ENCODE data around the gene DIP2B.

Gene DIP2B

DNA sequence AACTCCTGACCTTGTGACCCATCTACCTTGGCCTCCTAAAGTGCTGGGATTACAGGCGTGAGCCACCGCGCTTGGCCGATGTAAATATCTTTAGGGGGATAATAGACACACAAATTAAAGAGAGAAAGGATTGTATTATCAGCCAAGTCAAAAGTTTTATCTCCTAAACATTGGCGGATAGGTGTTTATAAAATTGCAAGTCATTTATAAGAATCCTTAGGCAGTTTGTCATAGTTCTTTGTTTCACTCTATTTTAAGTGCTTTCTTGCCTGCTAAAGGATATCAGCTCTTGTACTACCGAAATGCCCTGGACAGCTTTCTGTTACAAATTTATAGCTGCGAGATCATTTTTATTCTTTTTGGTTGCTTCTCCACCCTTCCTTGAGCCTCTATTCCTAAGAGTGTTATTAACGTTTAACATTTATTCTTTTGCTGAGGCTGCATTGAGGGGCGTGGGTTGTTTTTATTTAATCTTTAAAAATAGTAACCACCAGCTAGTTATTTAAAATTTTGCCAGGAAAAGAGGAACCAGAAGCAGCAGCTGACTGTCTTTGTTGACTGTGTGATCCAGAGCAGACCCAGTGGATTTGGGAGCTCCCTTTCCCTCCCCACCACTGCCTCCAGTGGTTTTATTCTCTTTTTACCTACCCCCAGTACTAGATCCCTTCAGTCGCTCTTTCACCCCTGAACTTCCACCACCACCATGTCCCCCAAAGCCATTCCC lies 106.4 kb downstream of the DIP2B start:
- in situ Hi-C loops (cut with MboI; ENCODE audit: low sequenced_read_pairs): no loop called here

DNA sequence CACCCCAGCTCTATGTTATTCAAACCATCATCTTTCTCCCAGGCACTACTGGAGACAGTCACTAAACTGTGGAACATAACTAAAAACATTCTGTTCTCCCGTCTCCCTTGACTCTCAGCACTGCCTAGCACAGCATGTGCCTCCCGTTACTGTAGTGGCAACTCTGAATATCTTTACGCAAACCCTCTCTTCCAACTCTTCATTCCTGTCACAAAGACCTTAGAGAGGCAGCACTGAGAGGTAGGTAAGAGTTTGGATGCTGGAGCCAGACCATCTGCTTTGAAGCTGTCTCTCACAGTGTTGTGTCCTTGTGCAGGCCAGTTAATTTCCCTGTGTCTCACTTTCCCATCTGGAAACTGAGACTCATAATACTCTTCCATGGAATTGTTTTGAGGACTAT lies 108.1 kb downstream of the DIP2B start:
- in situ Hi-C loops (cut with MboI; ENCODE audit: low sequenced_read_pairs): no loop called here

DNA sequence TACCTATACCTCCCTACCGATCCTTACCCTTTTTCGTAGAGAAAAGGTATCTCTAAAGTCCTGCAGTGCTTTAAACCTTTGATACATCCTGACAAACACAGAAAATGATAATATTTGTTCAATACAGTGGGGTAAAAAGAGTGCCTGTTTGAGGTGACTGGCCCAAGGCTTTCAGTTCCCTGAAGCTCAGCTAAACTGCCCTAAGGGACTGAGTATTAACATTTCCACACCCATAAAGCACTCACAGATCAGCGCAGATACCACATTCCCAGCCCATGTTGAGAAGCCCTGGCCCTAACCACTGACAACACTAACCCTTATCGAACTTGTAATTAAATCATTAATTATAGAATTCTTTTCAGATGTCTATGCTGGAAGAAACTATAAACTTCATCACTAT lies 108.7 kb downstream of the DIP2B start:
- in situ Hi-C loops (cut with MboI; ENCODE audit: low sequenced_read_pairs): no loop called here

DNA sequence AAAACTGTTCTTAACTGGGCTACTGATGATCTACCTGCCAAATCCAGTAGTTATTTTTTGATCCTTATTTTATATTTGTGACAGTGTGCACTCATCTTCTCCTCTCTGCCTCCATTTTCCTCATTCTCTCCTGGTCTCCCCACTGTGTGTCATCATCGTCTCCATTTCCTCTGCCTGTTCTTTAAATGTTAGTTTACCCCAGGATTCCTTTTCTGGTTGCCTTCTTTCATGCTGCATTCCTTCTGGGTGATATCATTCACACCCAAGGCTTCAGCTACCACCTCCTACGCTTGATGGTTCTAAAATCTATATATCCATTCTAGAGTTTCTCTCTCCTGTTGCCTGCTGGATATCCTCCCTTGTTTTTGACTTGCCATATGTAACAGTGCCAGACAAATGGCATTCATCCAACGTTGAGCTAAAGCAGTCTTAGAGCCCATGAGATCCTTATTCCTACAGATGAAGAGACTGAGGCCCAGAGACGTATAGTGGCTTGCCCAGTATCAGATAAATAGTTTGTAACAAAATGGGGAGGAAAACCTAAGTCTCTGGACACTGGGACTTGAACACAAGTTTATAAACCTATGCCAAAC lies 109.5 kb downstream of the DIP2B start:
- in situ Hi-C loops (cut with MboI; ENCODE audit: low sequenced_read_pairs): no loop called here

DNA sequence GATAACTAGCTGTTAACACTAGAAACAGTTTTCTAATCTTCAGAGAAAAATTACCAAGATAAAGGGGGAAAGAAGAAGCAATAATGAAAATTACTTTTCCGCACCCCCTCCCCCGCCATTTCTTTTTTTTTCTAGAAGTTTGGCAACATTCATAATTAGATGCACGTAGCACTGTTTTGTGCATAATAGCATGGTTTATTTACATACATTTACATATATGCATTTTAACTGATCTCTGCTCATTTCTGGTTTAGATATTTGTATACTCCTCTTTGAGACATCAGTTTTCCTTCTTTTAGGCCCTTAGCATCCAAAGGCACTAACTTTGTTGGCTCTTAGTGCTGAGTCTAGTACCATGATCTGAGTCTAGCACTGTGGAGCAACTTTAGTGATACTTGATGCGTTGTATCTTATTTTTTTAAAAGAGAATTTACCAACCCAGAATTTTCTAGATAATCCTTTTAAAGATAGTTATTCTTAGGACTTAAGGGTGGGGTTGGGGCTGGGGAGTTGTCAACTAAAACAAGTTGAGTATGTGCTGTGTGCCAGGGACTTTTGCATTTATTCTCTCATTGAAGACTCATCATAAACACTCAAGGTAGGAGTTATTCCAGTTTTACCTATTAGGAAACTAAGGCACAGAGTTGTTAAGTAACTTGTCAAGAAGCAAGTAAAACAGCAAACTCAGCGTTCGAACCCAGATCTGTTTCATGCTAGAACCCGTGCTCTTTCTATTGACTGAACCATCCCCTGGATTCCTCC lies 110.5 kb downstream of the DIP2B start:
- in situ Hi-C loops (cut with MboI; ENCODE audit: low sequenced_read_pairs): no loop called here

DNA sequence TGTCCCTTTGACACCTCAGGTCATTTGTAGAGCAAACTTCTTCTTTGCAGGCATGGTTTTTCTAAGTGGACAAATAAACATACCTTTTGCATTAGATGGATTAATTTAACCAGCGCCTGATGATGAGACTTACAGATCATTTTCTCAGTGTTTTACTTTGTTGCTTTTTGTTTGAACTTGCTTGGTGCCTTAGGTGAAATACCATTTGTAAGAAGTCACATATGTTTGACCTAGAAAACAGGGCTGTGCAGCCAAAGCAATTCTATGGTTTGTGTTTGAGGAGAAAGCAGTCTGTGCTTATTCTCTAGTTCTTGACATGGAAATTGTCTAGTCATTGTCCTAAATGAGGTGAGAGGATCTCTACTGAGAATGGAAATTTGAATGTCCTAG lies 111.1 kb downstream of the DIP2B start:
- in situ Hi-C loops (cut with MboI; ENCODE audit: low sequenced_read_pairs): no loop called here

DNA sequence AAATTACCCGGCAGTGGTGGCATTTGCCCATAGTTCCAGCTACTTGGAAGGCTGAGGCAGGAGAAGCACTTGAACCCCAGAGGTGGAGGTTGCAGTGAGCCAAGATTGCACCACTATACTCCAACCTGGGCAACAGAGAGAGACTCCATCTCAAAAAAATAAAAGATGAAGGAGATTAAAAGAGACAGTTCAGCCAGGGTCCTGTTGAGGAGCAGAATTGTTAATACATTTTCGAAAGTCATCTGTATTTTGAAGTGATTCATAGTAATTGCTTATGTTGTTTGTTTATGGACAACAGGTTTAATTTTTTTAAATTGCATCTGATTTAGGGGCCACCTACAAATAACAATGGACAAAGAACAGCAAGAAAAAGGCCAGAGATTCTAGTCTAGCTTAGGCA lies 112.9 kb downstream of the DIP2B start:
- in situ Hi-C loops (cut with MboI; ENCODE audit: low sequenced_read_pairs): no loop called here

DNA sequence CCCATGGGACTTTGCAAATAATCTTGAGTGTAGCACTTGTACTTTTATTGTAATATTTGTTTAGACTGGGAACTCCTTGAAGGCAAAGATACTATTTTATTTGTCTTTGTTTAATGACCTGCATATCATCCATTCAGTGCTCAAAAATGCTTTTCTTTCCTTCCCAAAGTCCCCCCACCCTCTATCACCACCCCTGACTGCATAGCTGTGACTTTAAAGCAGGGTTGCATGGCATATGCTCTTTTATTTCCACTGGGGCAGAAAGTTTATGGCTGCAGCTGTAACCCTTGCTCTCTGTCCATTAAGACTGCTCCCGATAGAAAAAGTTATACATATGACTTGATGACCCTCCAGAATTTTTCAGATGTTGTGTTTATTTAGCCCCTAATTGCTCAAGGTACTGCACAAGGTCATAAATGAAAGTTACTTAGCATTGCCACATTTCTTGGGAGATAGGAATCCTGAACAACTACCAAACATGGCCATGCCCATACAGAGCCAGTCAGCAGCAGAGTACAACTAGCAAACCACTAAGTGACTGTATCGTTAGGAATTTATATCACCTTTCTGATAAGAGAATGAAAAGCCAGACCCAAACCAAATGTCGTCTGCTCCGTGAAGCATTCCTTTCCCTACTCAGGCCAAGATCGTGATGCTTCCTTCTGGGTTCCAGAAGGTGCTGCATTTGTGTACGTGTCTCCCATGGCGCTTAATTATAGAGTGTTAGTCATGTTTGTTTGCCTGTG lies 114.3 kb downstream of the DIP2B start:
- in situ Hi-C loops (cut with MboI; ENCODE audit: low sequenced_read_pairs): no loop called here

DNA sequence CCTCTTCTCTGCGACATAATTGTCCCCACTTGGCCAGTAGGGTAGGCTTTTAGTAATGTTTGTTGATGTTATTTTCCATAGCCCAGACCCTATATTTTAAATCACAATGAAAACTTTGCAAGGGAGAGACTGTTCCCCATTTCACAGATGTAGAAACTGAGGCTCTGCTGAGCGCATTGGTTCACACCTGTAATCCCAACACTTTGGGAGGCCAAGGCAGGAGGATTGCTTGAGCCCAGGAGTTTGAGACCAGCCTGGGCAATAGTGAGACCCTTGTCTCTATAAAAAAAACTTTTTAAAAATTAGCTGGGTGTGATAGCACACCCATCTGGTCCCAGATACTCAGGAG lies 114.8 kb downstream of the DIP2B start:
- in situ Hi-C loops (cut with MboI; ENCODE audit: low sequenced_read_pairs): no loop called here

DNA sequence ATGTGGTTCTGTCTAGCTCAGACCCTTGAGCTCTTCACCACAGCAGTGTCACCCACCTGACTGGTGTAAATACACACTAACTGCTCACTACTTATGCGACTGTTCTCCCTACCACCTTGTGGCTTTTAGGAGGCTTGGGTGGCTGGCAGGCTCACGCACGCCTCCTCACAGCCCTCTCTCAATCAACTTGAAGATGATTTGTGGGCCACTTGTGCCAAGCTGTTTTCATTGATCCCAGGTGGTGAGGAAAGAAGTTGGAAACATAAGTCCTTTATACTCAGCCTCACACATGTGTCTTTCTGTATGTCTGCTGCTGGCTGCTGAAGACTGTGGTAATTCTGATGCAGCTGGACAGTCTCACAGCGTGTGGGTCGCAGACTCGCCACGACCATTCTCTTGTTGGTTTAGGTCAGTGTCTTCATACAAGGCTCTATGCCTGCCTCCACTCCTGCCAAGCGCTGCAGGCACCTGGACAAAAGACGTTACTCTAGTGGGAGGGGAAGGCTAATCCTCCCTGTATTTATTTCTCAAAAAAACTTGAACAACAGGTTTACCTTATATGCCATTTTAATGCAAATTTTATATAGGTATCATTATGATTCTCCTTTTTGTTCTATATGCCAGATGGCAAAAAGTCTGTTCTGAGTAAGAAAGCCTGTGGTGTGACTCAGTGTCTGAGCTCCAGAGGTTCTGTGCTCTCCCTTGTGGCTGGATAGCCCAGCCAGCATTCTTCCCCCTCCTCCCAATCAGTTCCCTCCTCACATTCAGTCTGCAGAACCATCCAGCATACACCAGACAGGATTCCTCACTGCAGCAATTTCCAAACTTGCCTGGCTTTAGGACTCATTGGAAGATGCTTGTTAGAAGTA lies 115.6 kb downstream of the DIP2B start:
- in situ Hi-C loops (cut with MboI; ENCODE audit: low sequenced_read_pairs): no loop called here

DNA sequence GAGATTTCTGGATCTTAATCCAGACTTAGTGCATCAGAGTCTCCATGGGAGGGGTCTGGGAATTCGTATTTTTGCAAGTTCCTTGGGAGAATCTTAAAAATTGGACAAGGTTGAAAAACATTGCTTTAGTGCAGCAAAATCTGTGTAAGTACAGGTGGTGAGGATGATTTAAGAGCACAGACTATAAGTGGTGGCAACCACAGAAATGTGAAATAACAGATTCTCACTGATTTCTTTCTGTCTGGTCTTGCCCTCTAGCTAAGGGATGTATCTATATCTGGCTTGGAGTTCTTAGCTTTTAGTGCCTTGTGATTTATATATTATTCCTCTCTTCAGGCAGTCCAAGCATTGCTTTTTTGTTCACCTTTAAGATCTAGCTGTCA lies 116.2 kb downstream of the DIP2B start:
- in situ Hi-C loops (cut with MboI; ENCODE audit: low sequenced_read_pairs): no loop called here

DNA sequence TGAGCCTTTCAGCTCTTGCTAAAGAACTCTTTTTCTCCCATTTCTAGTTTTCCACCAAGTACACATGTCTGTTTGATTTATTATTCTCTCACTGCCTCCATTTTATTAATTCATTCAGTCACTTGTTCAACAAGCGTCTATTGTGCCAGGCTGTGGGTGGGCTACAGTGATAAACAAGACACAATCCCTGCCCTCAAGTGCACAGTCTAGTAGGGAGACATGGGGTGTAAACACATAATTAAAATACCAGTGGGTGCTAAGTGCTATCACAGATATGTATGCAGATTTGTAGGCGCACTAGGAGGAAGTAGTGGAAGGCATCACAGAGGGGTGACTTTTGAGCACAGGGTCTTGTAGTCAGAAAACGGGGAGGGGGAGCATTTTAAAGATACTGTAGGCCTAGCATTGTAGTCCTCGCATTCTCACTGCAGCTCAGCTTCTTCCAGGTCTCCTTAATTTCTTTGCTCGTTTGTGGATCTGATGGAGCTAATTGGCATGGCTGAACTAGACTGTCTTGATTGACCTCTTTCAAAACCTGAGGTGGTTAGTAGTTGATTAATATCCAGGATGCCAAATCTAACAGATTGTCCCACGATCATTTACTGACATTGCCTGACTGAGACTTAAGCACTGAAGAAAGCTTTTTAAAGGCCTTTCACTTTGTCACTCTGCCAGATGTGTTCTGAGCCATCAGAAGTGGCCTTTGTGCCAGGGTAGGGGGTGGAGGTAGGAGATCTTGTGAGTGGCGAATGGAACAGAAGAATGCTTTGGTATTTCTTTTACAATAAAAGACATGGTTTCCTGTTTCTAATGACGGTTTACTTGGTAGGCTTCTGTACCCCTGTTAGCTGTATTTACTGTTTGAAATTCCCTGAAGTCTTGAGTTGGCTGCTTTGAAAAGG lies 116.9 kb downstream of the DIP2B start:
- in situ Hi-C loops (cut with MboI; ENCODE audit: low sequenced_read_pairs): no loop called here

DNA sequence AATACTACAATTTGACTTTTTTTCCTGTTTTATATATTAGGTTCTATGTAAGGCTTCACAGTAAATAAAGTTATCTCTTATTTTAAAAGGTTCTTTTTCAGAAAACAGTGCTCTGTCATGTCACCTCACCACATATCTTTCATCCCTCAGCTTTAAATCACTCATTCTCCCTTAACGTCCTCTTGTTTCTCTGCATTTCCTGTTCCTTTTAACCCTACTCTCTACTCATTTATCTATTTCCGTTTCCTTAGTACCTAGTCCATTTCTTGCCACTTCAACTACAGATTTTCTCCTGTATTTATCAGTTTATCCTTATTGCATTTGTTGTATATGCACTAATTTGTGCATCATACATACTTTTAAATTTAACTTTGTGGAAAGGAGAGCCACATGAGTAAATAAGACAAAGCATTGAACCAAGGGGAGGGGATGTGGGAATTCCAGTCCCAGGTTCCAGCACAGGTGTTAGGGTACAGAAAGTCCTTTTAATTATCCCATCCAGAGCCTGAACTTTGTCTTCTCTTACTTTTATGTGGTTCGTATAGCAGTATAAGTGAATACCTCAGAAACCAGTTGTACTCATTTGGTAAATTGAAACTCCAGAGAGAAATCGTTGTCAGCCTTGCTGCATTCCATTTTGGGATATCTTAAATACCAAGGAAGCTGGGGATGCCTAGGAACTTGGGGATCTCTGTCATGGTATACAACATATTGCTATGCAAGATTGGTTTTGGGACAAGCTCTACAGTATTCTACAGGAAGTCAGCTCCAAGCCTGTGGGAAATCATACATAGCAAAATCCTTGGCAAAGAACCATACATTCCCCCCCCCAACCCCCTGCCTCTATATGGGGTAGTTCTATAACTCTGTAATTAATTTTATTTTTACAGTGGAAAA lies 120.5 kb downstream of the DIP2B start:
- in situ Hi-C loops (cut with MboI; ENCODE audit: low sequenced_read_pairs): no loop called here

DNA sequence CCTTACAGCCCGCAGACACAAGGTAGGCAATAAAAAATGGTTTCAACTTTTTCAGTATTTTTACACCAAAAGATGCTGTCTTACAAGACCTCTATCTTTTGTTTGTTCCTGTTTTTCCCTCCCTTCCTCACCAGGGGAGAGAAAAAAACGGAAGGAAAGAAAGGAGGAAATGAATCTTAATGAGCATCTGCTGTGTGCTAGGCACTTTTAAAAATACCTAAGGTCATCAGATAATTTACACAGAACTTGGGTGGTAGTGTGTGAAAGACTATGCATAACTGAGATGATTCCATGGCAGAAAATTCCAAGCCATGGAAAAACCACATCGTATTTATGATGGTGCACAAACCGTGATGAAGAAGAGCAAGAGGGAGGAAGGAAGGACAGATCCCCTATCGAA lies 121.2 kb downstream of the DIP2B start:
- in situ Hi-C loops (cut with MboI; ENCODE audit: low sequenced_read_pairs): no loop called here

DNA sequence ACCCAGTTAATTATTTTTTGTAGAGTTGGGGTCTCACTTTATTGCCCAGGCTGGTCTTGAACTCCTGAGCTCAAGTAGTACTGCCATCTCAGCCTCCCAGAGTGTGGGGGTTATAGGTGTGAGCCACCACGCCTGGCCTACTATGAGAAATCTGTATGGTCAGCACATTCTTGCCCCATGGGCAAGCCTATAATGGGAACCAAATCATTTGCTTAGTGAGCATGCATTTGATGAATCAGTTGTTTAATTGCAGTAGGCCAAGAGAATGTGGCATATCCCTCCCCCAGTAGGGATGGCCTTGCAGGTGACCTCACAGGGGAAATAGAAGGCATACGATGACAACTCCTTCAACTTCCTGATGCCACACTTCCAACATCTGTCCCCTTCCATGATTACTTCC lies 122.7 kb downstream of the DIP2B start:
- in situ Hi-C loops (cut with MboI; ENCODE audit: low sequenced_read_pairs): no loop called here

DNA sequence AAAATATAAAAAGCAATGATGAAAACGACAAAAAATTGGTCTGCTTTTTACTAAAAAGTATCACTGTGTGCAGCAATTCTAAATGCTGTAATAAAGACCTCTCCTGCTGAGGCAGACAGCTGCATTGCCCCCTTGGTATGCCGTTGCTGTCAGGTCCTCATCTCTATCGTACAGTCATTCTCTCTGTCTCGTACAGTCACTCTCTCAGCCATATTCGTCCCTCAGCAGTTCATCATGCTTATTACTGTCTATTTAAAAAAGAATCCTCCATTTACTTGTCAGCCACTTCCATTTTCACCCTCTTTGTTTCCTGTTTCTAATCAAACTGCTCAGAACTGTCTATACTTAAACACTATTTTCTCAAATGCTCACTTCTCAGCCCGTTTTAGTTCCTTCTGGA lies 123.6 kb downstream of the DIP2B start:
- in situ Hi-C loops (cut with MboI; ENCODE audit: low sequenced_read_pairs): no loop called here

DNA sequence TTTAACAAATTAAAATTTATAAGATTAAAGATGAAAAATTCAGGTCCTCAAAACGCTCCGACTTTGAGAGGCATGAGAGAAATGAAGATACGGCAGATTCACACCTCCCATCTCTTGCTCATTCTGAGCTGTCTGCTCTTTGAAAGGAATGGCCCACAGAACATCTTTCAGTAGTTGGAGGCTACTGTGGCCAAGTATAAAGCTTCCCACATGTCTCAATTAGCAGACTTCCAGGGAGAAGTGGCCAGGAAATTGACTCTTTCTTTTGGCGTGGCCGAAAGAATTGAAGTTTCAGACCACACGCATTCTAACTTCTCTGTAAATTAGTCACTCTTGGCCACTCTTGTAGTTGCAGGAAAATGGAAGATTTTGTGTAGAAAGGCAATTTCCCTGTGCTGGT lies 129.2 kb downstream of the DIP2B start:
- in situ Hi-C loops (cut with MboI; ENCODE audit: low sequenced_read_pairs): no loop called here

DNA sequence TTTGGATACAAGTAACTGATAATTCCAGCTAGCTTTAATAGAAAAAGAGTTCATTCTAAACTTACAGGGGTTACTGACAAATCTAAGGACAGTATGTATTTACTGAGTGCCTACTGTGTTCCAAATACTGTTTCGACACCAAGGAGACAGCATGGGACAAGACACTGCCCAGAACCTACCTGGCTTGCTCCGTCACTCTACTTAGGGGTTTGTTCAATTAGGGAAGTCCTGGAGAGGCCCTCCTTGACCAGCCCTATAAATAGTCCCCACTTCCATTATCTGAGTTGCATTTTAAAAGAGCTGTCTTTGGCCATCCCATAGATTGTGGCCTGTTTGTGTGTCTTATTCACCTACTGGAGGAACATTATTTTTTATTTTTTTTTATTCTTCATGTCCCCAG lies 129.6 kb downstream of the DIP2B start:
- in situ Hi-C loops (cut with MboI; ENCODE audit: low sequenced_read_pairs): no loop called here

DNA sequence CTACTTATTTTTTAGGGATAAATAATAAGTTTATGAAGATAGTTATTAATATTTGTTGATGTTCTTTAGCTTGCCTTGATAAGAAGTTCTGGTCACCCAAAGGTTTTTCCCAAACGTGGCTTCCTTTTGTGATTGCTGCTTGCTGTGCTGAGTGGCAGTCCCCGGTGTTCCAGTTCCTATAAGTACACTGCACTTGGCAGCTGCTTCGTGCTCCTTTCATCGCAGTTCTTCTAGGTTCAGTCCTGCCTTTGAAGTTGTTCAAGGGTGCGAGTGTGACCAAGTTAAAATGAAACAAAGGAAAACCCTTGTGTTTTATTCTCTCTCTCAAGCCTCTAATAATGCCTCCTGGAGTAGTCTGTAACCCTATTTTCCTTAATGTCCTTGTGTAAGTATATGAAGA lies 130.6 kb downstream of the DIP2B start:
- in situ Hi-C loops (cut with MboI; ENCODE audit: low sequenced_read_pairs): no loop called here
